Right cardiac atrium (tissue), 5 donors: ENCODE measurements around the gene FOXA3. TPM values are rescaled to one million over a fixed set of nuclear protein-coding genes. Genes with fewer than 3 reads are reported as not detected.
"Not testable (repeated sequence)": the region's sequence is repeated elsewhere in the genome, so short reads cannot be mapped to it uniquely, and the experiment has no call there.

Source experiments
- ATAC-seq, 2 donors: fragments of 200-7000 bp; cut with Tn5 transposase; one replicate each; pipeline versions ENCODE4 v1.8.0 to v1.9.1; 2020; ENCODE audit warnings: moderate library complexity in 2 of 2, mild to moderate bottlenecking in 1 of 2
- DNase-seq, 3 donors: peaks; one replicate each; pipeline ENCODE4 v3.0.0-alpha.2; 2020
- H3K27ac ChIP-seq: one replicate; pipeline ENCODE4 v1.5.1; 2013; ENCODE audit warnings: mild to moderate bottlenecking, low read length, control low read depth, moderate library complexity
- H3K27me3 ChIP-seq: one replicate; pipeline ENCODE4 v1.6.1; 2013; ENCODE audit not compliant: control insufficient read depth, insufficient read depth
- H3K4me1 ChIP-seq: one replicate; pipeline ENCODE4 v1.6.1; 2013; ENCODE audit warnings: low read length; ENCODE audit not compliant: control insufficient read depth, insufficient read depth
- H3K4me3 ChIP-seq: one replicate; pipeline ENCODE4 v1.5.1; 2013; ENCODE audit warnings: low read length, control low read depth
- H3K9me3 ChIP-seq: one replicate; pipeline ENCODE4 v1.6.1; 2013; ENCODE audit warnings: low read length; ENCODE audit not compliant: control insufficient read depth
- WGBS: extraction: QIAGEN DNeasy Blood & Tissue Kit; methylation state at CpG from one replicate; pipeline ENCODE4 v1.1.7; 2013; 5-methylcytosine and 5-hydroxymethylcytosine counted together
- intact Hi-C, 4 donors: fragments of 100-400 bp; cut with DNase I; formaldehyde crosslinking; loops; one replicate each; pipeline versions ENCODE4 v1.11.0 to v1.14.0; 2022 to 2023
- polyA plus RNA-seq: library from polyadenylated mRNA; stranded (reverse); fragments of 200-250 nt; gene quantifications from one replicate; pipeline ENCODE4 v1.2.3, GENCODE V29; 2013
- total RNA-seq, 4 donors: library from RNA; stranded (reverse); fragmentation: NEBNext Ultra II Directional; extraction: Animal tissue kit (Norgen Biotek cat#: 25700); gene quantifications; one replicate each; pipeline ENCODE4 v1.2.1, GENCODE V29; 2021
- donor health status: healthy with polysubstance abuse.
- donor health status: DM: no; HTN: yes; CAD: no.
- donor health status: DM: no; HTN: no; CAD: no.
- donor health status: DM: no; HTN: yes; CAD: no; lungs with severe emphysema.
- donor health status: DM: yes; HTN: yes; CAD: no.

The FOXA3 gene
- total and polyA plus RNA-seq, 5 donors = not detected

DNA sequence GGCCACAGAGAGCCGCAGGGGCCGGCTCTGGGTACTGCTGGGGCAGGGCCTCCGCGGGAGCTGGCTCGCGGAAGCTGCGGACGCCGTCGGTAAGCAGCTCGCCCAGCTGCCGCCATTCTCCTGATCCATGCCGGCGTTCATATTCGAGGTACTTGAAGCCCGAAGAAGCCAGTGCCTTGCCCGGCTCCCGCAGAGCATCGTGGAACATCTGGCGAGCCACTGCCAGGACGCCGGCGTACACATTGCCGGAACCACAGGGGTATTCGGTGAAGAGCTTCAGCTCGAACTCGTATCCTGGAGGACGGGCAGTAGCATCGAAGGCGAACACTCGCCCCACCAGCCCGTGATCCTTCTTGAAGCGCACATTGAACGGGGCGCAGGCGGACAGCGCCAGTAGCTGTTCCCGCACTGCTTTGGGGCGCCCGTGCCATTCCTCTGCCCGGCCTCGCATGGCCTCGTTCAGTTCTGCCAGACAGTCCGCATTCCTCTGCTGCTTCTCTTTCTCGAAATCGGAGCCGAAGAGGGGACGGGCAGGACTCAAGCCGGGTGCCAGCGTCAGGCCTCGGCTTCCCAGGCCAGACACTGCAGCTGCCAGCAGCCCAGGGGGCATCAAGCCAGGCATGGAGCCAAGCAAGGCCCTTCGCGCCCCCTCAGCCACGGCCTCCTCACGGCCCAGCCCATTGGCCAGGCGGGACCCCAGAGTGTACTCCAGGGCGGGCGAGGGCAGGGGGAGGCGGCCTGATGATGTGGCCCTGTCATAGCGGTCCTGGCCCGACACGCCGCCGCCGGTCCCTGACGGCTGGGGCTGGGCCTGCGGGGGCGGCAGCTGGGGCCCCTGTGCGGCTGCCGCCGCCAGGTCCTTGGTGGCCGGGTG lies 20.8 kb downstream of the FOXA3 start:
- Histone ChIP-seq H3K9me3 (no peaks in the 10 kb centered on the region), H3K27me3 (no peaks in the 10 kb centered on the region), H3K4me3 (peak overlapping the region; percentile 75), H3K4me1 (peaks cover 4% of the 10 kb centered on the region), H3K27ac (peak overlapping the region; percentile 63)
- ATAC-seq (peak in 1 of 2 donors; percentile 3), DNase-seq (peak; percentile 47 to 68 (median 68))
- intact Hi-C loops = no loop called here
- 56% methylated on average over 72 of the region's 72 CpGs for WGBS

DNA sequence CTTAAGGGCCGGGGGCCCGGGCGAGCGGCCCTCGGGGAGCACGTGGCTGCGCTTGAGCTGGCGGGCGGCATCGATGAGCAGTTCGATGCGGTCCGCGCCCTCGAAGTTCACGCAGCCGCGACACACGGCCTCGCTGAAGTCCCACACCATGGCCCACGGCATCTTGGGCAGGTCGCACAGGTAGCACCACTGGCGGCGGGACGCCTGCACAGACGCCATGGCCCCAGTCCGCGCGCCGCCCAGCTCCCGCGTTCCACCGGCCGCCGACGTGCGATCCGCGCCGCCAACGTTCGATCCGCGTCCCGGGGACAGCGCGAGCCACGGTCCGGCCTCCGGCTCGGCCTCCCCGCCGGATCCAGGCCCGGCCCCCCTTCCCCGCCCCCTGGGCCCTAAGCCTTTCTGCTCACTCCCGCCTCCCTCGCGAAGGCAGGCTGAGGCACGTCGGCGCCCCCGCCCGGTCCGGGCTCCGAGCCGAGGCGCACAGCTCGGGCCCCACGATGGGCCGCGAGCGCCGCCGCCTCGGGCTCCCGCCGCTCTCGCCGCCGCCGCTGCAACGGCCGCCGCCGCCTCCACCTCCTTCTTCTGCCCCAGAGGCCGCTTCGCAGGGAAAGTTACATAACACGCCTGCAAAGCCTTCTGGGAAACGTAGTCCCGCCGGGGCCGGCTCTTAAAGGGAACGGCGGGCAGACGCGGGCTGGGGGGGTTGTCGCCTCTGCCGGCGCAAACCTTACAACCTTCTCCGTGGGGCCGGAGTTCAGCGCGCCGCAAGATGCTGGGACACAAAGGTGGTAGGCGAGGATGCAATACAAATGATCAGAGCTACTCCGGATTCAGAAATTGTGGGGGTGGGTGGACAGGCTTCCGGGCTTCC lies 21.7 kb downstream of the FOXA3 start, which contains the start of gene IRF2BP1:
Gene IRF2BP1, minus strand, starts transcription at position 586 of the 871 bp plus-strand sequence. Its CDS starts 367 bp downstream, at position 219.
- intact Hi-C loops = no loop called here

DNA sequence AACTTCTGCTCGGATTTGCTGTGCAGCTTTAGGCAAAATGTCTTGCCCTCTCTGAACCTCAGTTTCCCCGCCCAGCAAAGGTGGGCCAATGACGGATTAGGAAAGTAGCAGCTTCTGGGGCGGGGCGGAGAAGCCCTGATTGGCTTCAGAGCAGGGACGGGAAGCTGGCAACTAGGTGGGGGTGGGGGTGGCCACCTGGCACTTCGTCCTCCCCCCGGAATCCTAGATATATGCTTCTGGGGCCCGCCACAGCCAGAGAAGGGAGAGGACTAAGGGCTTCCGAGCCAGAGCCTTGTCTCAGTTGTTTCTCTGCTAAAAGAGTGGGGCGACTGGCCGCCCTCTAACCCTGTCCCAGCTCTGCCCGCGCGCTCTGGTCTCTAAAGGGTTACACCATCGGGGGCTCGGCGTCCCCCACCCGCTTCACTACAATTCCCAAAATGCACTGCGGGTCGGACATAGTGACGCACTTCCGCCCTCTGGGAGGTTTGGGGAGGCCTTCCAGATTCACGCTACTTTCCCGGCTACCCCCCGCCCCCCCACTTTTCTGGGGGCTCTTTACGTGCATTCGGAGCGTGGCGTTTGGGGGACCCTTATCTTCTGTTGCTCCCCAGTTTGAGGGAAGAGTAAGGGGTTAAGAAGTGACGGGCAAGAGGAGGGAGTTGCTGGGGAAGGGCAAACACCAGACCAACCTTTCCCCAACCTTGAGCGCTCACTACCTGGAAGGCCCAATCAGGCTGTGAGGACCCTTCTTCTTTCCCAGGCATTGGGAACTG lies 22.5 kb downstream of the FOXA3 start:
- H3K27ac ChIP-seq = peak overlapping the region; percentile 73
- no peaks in the 10 kb centered on the region for H3K9me3 ChIP-seq
- intact Hi-C loops = no loop called here
- 1% methylated on average over 32 of the region's 32 CpGs for WGBS
- H3K4me1 ChIP-seq = peaks cover 4% of the 10 kb centered on the region
- H3K27me3 ChIP-seq = no peaks in the 10 kb centered on the region
- peak; percentile 92 for ATAC-seq
- peak overlapping the region; percentile 75 for H3K4me3 ChIP-seq
- DNase-seq = peak; percentile 91 to 96 (median 95)

More for the DNA sequence above, 21.7 kb downstream of the FOXA3 start, which contains the start of gene IRF2BP1:
- peak within 1 kb of the TSS; percentile 73 for H3K27ac ChIP-seq
- under 1% methylated on average over 107 of the region's 107 CpGs for WGBS
- peak; percentile 85 to 89 for ATAC-seq
- H3K27me3 ChIP-seq = no peaks in the 10 kb centered on the region
- H3K9me3 ChIP-seq = no peaks in the 10 kb centered on the region
- H3K4me1 ChIP-seq = peaks cover 4% of the 10 kb centered on the region
- H3K4me3 ChIP-seq = peak within 1 kb of the TSS; percentile 75
- peak; percentile 94 to 97 (median 96) for DNase-seq

DNA sequence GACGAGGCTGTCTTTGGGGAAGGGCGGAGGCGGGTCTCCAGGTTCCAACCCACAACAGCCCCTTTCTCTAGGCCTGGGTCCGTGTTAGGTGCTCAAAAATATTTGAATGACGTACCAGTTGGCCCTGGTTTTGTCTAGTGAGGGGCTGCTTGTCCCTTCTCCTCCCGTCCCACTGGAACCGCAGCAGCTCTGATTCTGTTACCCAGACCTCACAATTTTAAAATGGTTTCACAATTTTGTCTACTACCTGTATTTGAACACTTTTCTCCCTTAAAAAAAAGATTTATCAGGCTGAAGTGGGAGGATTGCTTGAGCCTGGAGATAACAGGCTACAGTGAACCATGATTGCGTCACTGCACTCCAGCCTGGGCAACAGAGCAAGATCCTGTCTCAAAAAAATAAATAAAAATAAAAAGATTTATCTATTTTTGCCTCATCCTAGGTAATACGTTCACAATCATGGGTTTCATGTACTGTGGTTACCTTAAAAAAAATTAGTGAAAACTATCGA lies 23.1 kb downstream of the FOXA3 start:
- ATAC-seq = no peak
- peak in 2 of 3 donors; percentile 30 to 65 for DNase-seq
- no peaks in the 10 kb centered on the region for H3K9me3 ChIP-seq
- H3K27ac ChIP-seq = peak overlapping the region; percentile 73
- H3K27me3 ChIP-seq = no peaks in the 10 kb centered on the region
- 48% methylated on average over 10 of the region's 10 CpGs for WGBS
- peak overlapping the region; percentile 75 for H3K4me3 ChIP-seq
- H3K4me1 ChIP-seq = peaks cover 4% of the 10 kb centered on the region
- intact Hi-C loops = no loop called here

DNA sequence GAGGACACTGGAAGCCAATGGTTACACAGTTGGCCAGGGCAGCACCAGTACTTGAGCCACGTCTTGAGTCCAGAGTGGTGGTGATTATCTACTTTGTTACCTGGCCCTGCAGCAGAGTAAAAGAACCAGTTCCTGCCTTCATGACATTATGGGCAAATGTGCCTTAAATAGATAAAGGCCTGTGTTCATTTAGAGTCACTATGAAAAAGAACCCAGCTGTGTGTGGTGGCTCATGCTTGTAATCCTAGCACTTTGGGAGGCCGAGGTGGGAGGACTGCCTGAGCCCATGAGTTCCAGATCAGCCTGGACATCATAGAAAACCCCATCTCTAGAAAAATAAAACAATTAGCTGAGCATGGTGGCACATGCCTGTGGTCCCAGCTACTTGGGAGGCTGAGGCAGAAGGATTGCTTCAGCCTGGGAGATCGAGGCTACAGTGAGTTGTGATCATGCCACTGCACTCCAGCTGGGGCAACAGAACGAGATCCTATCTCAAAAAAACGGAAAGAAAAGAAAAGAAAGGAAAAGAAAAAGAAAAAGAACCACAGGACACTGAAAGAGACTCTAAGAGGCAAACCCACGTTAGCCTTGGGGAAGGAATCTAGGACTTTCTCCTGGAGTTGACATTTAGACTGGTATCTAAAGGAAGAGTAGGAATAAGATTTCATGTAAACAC lies 25.2 kb downstream of the FOXA3 start:
- intact Hi-C loops = no loop called here

DNA sequence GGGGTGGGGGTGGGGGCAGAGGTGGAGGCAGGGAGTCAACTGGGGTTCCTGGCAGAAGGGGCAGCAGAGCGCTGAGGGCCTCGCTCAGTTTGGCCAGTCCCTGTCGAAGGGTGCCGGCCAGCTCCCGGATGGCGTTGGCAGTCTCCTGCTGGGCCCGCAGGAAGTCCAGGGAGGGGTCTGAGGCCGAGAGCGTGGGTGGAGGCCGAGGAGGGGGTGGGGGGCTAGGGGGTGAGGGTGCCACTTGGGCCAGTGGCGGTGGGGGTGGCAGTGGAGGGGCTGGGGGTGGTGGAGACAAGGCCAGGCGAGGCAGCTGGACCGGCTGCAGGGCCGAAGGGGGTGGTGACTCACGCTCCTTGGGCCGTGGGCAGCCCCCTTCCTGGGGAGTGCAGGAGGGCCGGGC lies 26.8 kb downstream of the FOXA3 start:
- DNase-seq (peak in 1 of 3 donors; percentile 39), ATAC-seq (no peak)
- intact Hi-C loops = no loop called here
- Histone ChIP-seq H3K27ac (no peak overlapping the region), H3K4me3 (no peak overlapping the region), H3K9me3 (no peaks in the 10 kb centered on the region), H3K27me3 (no peaks in the 10 kb centered on the region), H3K4me1 (no peaks in the 10 kb centered on the region)
- 82% methylated on average over 17 of the region's 17 CpGs for WGBS

More for the DNA sequence above, 25.2 kb downstream of the FOXA3 start:
- peaks cover 2% of the 10 kb centered on the region for H3K4me1 ChIP-seq
- no peak overlapping the region for H3K27ac ChIP-seq
- no peak overlapping the region for H3K4me3 ChIP-seq
- no peaks in the 10 kb centered on the region for H3K27me3 ChIP-seq
- H3K9me3 ChIP-seq = no peaks in the 10 kb centered on the region
- ATAC-seq = no peak
- WGBS = 67% methylated on average over 6 of the region's 6 CpGs
- no peak for DNase-seq

DNA sequence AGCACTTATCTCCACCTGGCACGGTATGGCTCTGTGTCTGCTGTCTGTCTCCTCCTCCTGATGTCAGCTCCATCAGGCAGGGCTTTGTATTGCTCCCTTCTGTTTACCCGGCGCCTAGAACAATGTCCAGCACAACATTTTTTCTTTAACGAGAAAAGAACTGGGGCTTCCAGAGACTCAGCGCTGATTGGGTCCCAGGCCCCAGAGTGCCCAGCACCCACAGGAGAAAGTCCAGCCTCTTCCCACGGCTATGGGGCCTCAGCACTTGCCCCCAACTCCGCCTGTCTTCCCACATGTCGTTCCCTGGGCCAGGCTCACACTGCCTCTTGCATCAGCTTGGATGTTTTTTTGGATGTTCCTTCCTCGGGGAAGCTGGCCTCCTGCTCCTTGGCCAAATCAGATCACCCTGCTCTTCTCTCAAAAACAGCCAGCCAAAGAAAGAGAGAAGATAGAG lies 31.4 kb downstream of the FOXA3 start:
- Histone ChIP-seq H3K27ac (no peak overlapping the region), H3K4me3 (no peak overlapping the region), H3K27me3 (no peaks in the 10 kb centered on the region), H3K4me1 (peaks cover 2% of the 10 kb centered on the region), H3K9me3 (no peaks in the 10 kb centered on the region)
- intact Hi-C loops = no loop called here
- peak in 1 of 3 donors; percentile 12 for DNase-seq
- ATAC-seq = no peak
- WGBS = 81% methylated on average over 9 of the region's 9 CpGs

DNA sequence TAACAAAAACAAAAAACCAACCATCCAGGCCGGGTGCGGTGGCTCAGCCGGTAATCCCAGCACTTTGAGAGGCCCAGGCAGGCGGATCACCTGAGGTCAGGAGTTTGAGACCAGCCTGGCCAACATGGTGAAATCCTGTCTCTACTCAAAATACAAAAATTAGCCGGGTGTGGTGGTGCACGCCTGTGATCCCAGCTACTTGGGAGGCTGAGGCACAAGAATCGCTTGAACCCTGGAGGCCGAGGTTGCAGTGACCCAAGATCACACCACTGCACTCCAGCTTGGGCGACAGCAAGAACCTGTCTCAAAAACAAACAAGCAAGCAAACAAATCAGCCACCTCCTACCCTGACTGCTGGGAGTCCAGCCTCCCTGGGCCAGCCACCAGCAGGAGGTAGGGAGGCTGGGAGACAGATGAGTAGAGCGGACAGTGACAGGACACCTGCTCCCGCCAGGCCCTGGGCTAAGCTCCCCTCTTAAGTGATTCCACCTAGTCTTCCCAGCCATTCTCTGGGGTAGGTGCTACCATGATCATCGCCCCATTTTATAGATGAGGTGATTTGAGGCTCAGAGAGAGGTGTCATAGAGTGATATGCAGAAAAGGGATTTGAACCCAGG lies 32.0 kb downstream of the FOXA3 start:
- H3K9me3 ChIP-seq, H3K27me3 ChIP-seq, ATAC-seq, H3K4me1 ChIP-seq, intact Hi-C loops, H3K4me3 ChIP-seq, H3K27ac ChIP-seq: not testable (repeated sequence)
- 95% methylated on average over 12 of the region's 12 CpGs for WGBS
- peak in 1 of 3 donors; percentile 7 for DNase-seq

DNA sequence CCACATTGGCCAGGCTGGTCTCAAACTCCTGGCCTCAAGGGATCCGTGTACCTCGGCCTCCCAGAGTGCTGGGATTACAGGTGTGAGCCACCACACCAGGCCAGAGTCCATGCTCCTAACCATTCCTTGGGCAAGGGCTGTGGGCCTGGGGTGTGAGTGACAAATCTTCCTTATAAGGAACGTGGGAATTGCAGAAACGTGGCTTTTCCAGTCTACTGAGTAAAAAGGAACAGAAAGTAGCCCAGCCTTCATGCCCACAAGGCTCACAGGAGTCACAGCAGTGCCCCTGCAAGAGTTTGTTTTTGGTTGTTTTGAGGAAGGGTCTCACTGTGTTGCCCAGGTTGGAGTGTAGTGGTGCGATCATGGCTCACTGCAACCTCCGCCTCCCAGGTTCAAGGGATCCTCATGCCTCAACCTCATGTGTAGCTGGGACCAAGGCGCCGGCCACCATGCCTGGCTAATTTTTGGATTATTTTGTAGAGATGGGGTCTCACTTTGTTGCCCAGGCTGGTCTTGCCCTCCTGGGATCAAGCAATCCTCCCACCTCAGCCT lies 33.2 kb downstream of the FOXA3 start:
- intact Hi-C loops = no loop called here
- peaks cover 4% of the 10 kb centered on the region for H3K4me1 ChIP-seq
- H3K9me3 ChIP-seq = no peaks in the 10 kb centered on the region
- DNase-seq (peak in 2 of 3 donors; percentile 14 to 21), ATAC-seq (no peak)
- H3K27me3 ChIP-seq = no peaks in the 10 kb centered on the region
- no peak overlapping the region for H3K27ac ChIP-seq
- 90% methylated on average over 8 of the region's 8 CpGs for WGBS
- no peak overlapping the region for H3K4me3 ChIP-seq
